Activated naive CD8-positive, alpha-beta T cell treated with anti-CD3 and anti-CD28 coated beads, Interleukin-2, amount 50 U/mL, for 16 hours (primary cell): ENCODE results near the gene ZNF117.
"Not testable (repeated sequence)": the region's sequence is repeated elsewhere in the genome, so short reads cannot be mapped to it uniquely, and the experiment has no call there.

ENCODE experiments used
- DNase-seq: peaks from one replicate; pipeline ENCODE4 v3.0.0-alpha.2; 2020; ENCODE audit warnings: low read depth, low spot score

The ZNF117 gene

GRCh38 chr7:64990936-64991335, at the start of gene ZNF117:
ZNF117 (minus strand) TSS chr7:64991036.
- no peak for DNase-seq

GRCh38 chr7:65038767-65039166, 47.9 kb upstream of the ZNF117 start:
- DNase-seq: not testable (repeated sequence)

GRCh38 chr7:65037740-65038688, 47.2 kb upstream of the ZNF117 start:
- DNase-seq: peak; percentile 84

- not testable (repeated sequence) for DNase-seq
These were observed 45.7 kb upstream of the ZNF117 start for GRCh38 chr7:65036526-65036925.

- not testable (repeated sequence) for DNase-seq
These were observed 44.6 kb upstream of the ZNF117 start for GRCh38 chr7:65035469-65035868.

GRCh38 chr7:65034120-65034782, 43.4 kb upstream of the ZNF117 start:
- not testable (repeated sequence) for DNase-seq

- not testable (repeated sequence) for DNase-seq
These were observed 42.6 kb upstream of the ZNF117 start for GRCh38 chr7:65033391-65033790.

- not testable (repeated sequence) for DNase-seq
These were observed 34.2 kb upstream of the ZNF117 start for GRCh38 chr7:65025023-65025422.

GRCh38 chr7:65020978-65021377, 30.1 kb upstream of the ZNF117 start:
- DNase-seq: not testable (repeated sequence)

- not testable (repeated sequence) for DNase-seq
These were observed 19.0 kb upstream of the ZNF117 start for GRCh38 chr7:65009881-65010280.

GRCh38 chr7:65009394-65009793, 18.6 kb upstream of the ZNF117 start:
- DNase-seq: not testable (repeated sequence)

GRCh38 chr7:65007036-65007435, 16.2 kb upstream of the ZNF117 start:
- DNase-seq: not testable (repeated sequence)

- peak; percentile 78 for DNase-seq
These were observed 15.5 kb upstream of the ZNF117 start, which contains the start of gene ERV3-1 for GRCh38 chr7:65006094-65006992. ERV3-1 (minus strand) TSS chr7:65006687; CDS start chr7:64993026, 13,661 bp downstream.

GRCh38 chr7:65004575-65004974, 13.7 kb upstream of the ZNF117 start:
- DNase-seq: no peak

- DNase-seq: no peak
These were observed 12.2 kb upstream of the ZNF117 start for GRCh38 chr7:65002972-65003585.

GRCh38 chr7:65001291-65001814, 10.5 kb upstream of the ZNF117 start:
- DNase-seq: no peak

GRCh38 chr7:64999165-65000004, 8.5 kb upstream of the ZNF117 start:
- no peak for DNase-seq

- DNase-seq: no peak
These were observed 8.0 kb upstream of the ZNF117 start for GRCh38 chr7:64998865-64999164.

GRCh38 chr7:64997927-64998391, 7.1 kb upstream of the ZNF117 start:
- DNase-seq: no peak
